Fibroblast of skin of left biceps (primary cell): ENCODE measurements around the gene NHERF2.

Experiments
- DNase-seq, 2 experiments: peaks; one replicate each; pipeline ENCODE4 v3.0.0-alpha.2; 2013; ENCODE audit warnings: low read depth in 2 of 2

The NHERF2 gene

GRCh38 chr16:2026461-2027023 lies at the start of gene NHERF2:
Gene NHERF2, plus strand, starts transcription at chr16:2026902. Its CDS starts 104 bp downstream, at chr16:2027006.
- DNase-seq: no peak

- no peak for DNase-seq
Observed at GRCh38 chr16:1976951-1977874, 49.5 kb upstream of the NHERF2 start.

- DNase-seq: no peak
Observed at GRCh38 chr16:1977875-1978268, 48.8 kb upstream of the NHERF2 start.

- DNase-seq: no peak
Observed at GRCh38 chr16:1978476-1979120, 48.1 kb upstream of the NHERF2 start.

GRCh38 chr16:1979271-1980029 lies 47.3 kb upstream of the NHERF2 start:
- DNase-seq: no peak

GRCh38 chr16:1980030-1980769 lies 46.5 kb upstream of the NHERF2 start:
- no peak for DNase-seq

- no peak for DNase-seq
Observed at GRCh38 chr16:1980770-1981087, 46.0 kb upstream of the NHERF2 start.

GRCh38 chr16:1981398-1981836 lies 45.3 kb upstream of the NHERF2 start, which contains the start of gene NOXO1:
Gene NOXO1, minus strand, starts transcription at chr16:1981469. Its CDS starts 290 bp downstream, at chr16:1981179.
- no peak for DNase-seq

- no peak for DNase-seq
Observed at GRCh38 chr16:1982013-1982433, 44.7 kb upstream of the NHERF2 start.

- DNase-seq: no peak
Observed at GRCh38 chr16:1982991-1983543, 43.6 kb upstream of the NHERF2 start.

- peak; percentile 70 to 73 for DNase-seq
Observed at GRCh38 chr16:1983544-1984346, 43.0 kb upstream of the NHERF2 start, which contains the start of gene GFER. Gene GFER, plus strand, starts transcription at chr16:1984193. Its CDS starts 26 bp downstream, at chr16:1984219.

- DNase-seq: no peak
Observed at GRCh38 chr16:1984347-1985225, 42.1 kb upstream of the NHERF2 start.

- no peak for DNase-seq
Observed at GRCh38 chr16:1985466-1986150, 41.1 kb upstream of the NHERF2 start.

GRCh38 chr16:1987198-1987597 lies 39.5 kb upstream of the NHERF2 start:
- no peak for DNase-seq

- no peak for DNase-seq
Observed at GRCh38 chr16:1989209-1990100, 37.2 kb upstream of the NHERF2 start, which contains the start of gene SYNGR3. Gene SYNGR3, plus strand, starts transcription at chr16:1989970. Its CDS starts 133 bp downstream, at chr16:1990103.

- no peak for DNase-seq
Observed at GRCh38 chr16:1990101-1990350, 36.7 kb upstream of the NHERF2 start.

- no peak for DNase-seq
Observed at GRCh38 chr16:1990351-1991134, 36.2 kb upstream of the NHERF2 start.
